Tibial artery (tissue), 4 donors: ENCODE data around the gene TMCO4.
A peak's percentile ranks its signal among the peaks of the same experiment; 100 is the strongest.
"Not testable (repeated sequence)": the region's sequence is repeated elsewhere in the genome, so short reads cannot be mapped to it uniquely, and the experiment has no call there.

Source experiments
- DNase-seq, 2 donors: peaks; one replicate each; pipeline ENCODE4 v3.0.0-alpha.2; 2019
- H3K27ac ChIP-seq, 2 donors: fragments of 200-600 bp; sonication (generic) in 1 of 2; 1 replicate in 1 of 2; 2 replicates in 1 of 2; pipeline ENCODE4 v1.5.1; 2018 to 2019; ENCODE audit warnings: mild to moderate bottlenecking in 1 of 2
- H3K27me3 ChIP-seq, 2 donors: fragments of 200-600 bp; sonication (generic) in 1 of 2; one replicate each; pipeline versions ENCODE4 v1.5.1 to v1.6.0; 2016 to 2019
- H3K36me3 ChIP-seq, 3 donors: fragments of 200-600 bp; sonication (generic) in 2 of 3; one replicate each; pipeline ENCODE4 v1.5.1; 2016 to 2019; ENCODE audit warnings: mild to moderate bottlenecking in 2 of 3
- H3K4me1 ChIP-seq, 4 donors: fragments of 200-600 bp; sonication (generic) in 2 of 4; 1 replicate in 3 of 4; 2 replicates in 1 of 4; pipeline ENCODE4 v1.5.1; 2016 to 2019
- H3K4me3 ChIP-seq, 2 donors: fragments of 200-600 bp; sonication (generic) in 1 of 2; 1 replicate in 1 of 2; 2 replicates in 1 of 2; pipeline ENCODE4 v1.5.1; 2018 to 2019; ENCODE audit warnings: mild to moderate bottlenecking in 2 of 2
- H3K9me3 ChIP-seq, 3 donors: fragments of 200-600 bp; sonication (generic) in 1 of 3; one replicate each; pipeline ENCODE4 v1.5.1; 2016 to 2019
- intact Hi-C: fragments of 100-400 bp; cut with DNase I; formaldehyde crosslinking; loops from one replicate; pipeline ENCODE4 v1.15.0; 2023; ENCODE audit warnings: low total_unique reads
- TF ChIP-seq, protein P1 (sequence below), 2 experiments: fragments of 200-600 bp in 1 of 2; fragments of 450-650 bp in 1 of 2; IDR thresholded peaks; one replicate each; pipeline ENCODE4 v1.5.1; 2017 to 2019; ENCODE audit warnings: antibody characterized with exemption in 2 of 2, mild to moderate bottlenecking in 1 of 2, moderate library complexity in 1 of 2

TMCO4 gene

DNA sequence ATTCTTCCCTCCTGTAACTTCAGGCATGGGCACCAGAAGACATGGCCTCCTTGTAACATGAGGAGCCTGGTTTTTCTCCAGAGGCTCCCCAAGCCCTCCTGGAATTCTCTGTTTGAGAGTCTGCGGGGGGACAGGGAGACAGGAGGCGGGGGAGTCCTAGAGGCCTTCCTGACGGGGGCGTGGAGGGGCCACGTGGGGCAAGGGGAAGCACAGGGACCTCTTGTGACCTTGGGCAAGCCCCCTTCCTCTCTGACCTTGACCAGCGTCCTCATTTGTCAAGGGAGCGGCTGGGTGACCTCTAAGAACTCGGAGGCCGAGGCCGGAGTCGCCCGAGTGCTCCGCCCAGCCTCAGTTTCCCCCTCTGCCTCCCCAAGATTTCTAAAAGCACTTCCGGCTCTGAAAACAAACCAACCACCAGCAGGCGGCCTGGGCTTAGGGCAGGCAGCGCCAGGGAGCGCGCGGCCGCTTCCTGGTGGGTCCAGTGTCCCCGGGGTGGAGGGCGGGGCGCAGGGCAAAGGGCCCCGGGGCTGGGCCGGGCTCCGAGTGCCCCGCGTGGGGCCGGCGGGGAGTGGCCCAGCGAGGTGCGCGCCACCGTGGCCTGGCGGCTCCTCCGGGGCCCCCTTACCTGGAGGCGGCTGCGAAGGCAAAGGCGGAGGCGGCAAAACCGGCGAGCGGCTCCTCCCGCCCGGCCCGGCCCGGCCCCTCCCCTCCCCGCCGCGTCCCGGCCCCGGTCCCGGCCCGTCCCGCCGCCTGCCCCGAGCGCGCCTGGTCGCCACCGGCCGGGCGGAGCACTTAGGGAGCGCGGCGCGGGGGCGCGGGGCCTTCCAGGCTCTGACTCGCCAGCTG is at the start of gene TMCO4:
Gene TMCO4 (minus strand): TSS at position 687 of the 846 bp plus-strand sequence. CDS start 19,158 bp downstream, outside the sequence.
- Histone ChIP-seq H3K4me1 (peaks cover 0 to 25% (median 15%) of the 10 kb centered on the region in 4 donors), H3K4me3 (peak within 1 kb of the TSS; percentile 71 to 81), H3K36me3 (peaks cover 0 to 14% (median 0%) of the 10 kb centered on the region in 3 donors), H3K27me3 (no peaks in the 10 kb centered on the region), H3K9me3 (no peaks in the 10 kb centered on the region), H3K27ac (peak within 1 kb of the TSS; percentile 88 to 90)
- TF ChIP-seq, protein P1, sequence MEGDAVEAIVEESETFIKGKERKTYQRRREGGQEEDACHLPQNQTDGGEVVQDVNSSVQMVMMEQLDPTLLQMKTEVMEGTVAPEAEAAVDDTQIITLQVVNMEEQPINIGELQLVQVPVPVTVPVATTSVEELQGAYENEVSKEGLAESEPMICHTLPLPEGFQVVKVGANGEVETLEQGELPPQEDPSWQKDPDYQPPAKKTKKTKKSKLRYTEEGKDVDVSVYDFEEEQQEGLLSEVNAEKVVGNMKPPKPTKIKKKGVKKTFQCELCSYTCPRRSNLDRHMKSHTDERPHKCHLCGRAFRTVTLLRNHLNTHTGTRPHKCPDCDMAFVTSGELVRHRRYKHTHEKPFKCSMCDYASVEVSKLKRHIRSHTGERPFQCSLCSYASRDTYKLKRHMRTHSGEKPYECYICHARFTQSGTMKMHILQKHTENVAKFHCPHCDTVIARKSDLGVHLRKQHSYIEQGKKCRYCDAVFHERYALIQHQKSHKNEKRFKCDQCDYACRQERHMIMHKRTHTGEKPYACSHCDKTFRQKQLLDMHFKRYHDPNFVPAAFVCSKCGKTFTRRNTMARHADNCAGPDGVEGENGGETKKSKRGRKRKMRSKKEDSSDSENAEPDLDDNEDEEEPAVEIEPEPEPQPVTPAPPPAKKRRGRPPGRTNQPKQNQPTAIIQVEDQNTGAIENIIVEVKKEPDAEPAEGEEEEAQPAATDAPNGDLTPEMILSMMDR (IDR thresholded peaks at IDR 0.05) = peak; percentile 33 to 44
- DNase-seq = peak; percentile 52 to 83
- intact Hi-C loops = no loop called here

DNA sequence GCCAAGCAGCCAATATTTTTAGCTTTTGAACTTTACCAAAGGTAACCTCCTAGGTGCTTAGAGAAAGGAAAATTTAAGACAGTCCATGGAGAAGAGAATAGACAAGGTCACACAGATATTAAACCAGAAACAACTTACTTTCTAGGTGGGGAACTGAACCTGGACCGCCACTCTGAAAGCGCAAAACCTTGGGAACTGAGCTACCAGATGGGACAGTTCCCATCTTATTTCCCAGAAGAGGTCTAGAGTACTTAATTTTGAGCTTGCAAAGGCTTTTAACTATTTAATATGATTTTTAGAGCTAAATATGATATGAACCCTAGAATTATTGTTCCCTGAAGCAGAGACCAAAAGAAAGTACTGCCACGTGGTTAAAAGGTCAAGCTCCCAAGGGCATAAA is 49.6 kb upstream of the TMCO4 start:
- H3K27ac ChIP-seq, DNase-seq, H3K9me3 ChIP-seq, H3K27me3 ChIP-seq, H3K4me3 ChIP-seq, intact Hi-C loops, H3K36me3 ChIP-seq, H3K4me1 ChIP-seq: not testable (repeated sequence)

DNA sequence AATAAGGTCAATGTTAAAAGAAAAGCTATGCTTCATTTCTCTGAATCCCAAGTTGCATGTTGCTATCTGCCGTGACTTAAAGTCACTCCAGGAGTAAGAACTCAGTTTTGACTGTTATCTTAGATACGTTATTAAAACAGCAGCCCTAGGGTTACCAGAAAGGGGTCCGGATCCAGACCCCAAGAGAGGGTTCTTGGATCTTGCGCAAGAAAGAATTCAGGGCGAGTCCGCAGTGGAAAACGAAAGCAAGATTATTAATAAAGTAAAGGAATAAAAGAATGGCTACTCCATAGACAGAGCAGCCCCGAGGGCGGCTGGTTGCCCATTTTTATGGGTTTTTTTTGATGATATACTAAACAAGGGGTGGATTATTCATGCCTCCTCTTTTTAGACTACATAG is 47.6 kb upstream of the TMCO4 start:
- H3K9me3 ChIP-seq, H3K27me3 ChIP-seq, H3K36me3 ChIP-seq, H3K4me1 ChIP-seq, intact Hi-C loops, H3K4me3 ChIP-seq, DNase-seq, H3K27ac ChIP-seq: not testable (repeated sequence)

DNA sequence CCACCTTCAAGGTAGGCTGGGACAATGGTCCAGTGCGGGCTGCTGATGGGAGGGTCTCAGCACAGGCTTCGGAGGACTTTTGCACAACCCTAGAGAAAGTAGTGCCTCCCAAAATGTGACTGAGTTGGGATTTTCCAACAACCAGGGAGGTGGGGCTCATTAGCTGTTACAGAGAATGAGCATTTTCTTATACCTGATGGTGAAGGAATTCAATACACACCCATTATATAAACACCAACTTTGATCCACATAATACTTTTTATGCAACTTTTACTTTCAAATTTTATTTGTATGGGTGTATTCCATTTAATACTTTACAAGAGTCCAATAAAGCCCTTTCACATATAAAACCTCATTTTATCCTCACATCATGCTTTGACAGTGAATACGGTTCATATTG is 46.6 kb upstream of the TMCO4 start:
- H3K27me3 ChIP-seq = peaks cover 0 to 8% of the 10 kb centered on the region in 2 donors
- TF ChIP-seq, protein P1 (IDR thresholded peaks at IDR 0.05) = no peak
- H3K4me1 ChIP-seq = no peaks in the 10 kb centered on the region
- intact Hi-C loops = no loop called here
- no peak overlapping the region for H3K4me3 ChIP-seq
- H3K27ac ChIP-seq = no peak overlapping the region
- H3K36me3 ChIP-seq = no peaks in the 10 kb centered on the region
- H3K9me3 ChIP-seq = no peaks in the 10 kb centered on the region
- no peak for DNase-seq

DNA sequence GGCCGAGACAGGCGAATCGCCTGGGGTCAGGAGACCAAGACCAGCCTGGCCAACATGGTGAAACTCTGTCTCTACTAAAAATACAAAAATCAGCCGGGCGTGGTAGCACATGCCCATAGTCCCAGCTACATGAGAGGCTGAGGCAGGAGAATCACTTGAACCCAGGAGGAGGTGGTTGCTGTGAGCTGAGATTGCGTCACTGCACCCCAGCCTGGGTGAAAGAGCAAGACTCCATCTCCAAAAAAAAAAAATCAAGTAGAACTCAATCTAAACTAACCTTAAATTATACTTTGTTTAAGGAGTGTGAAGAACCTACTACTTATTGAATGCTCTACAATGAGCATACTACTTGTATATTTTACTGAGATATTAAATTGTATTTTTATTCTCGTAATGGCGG is 45.8 kb upstream of the TMCO4 start:
- no peaks in the 10 kb centered on the region for H3K36me3 ChIP-seq
- intact Hi-C loops = no loop called here
- H3K27ac ChIP-seq = no peak overlapping the region
- H3K4me1 ChIP-seq = no peaks in the 10 kb centered on the region
- no peak for DNase-seq
- no peak overlapping the region for H3K4me3 ChIP-seq
- TF ChIP-seq, protein P1 (IDR thresholded peaks at IDR 0.05) = no peak
- no peaks in the 10 kb centered on the region for H3K9me3 ChIP-seq
- peaks cover 0 to 8% of the 10 kb centered on the region in 2 donors for H3K27me3 ChIP-seq

DNA sequence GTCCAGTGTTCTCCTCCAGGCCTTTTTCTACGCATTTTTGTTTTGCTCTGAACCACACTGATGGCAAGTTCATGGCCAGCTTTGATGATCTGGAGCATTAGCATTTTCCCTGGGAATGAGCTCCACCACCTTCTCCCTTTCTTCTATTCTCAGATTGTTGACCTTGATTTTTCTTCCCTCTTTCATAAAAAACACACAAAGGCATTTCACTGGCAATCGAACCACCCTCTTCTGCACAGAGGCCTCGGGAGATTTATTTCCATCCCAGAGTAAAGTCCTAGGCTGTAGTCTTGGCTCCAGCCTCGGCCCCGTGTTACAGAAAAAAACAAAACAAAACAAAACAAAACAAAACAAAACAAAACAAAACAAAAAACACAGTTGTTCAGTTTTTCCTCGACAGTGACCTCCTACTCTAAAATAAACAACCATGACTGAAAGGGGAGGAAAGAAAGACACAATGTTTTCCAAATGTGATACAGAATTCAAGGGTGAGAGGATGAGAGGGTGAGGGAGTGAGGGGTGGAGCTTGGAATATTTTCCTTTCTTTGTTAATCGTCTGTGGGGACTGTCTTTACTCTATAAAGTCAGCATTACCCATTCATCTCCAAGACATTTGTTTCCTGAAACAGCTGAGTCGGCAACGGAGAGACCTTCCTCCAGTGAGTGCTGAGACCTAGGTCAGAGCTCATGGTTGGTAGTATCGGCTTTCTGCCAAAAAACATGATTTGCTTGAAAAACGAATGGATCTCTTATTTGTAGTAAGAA is 45.2 kb upstream of the TMCO4 start:
- intact Hi-C loops = no loop called here
- no peak overlapping the region for H3K27ac ChIP-seq
- no peak overlapping the region for H3K4me3 ChIP-seq
- DNase-seq = no peak
- H3K27me3 ChIP-seq = peaks cover 0 to 8% of the 10 kb centered on the region in 2 donors
- TF ChIP-seq, protein P1 (IDR thresholded peaks at IDR 0.05) = no peak
- no peaks in the 10 kb centered on the region for H3K36me3 ChIP-seq
- H3K4me1 ChIP-seq = no peaks in the 10 kb centered on the region
- no peaks in the 10 kb centered on the region for H3K9me3 ChIP-seq
